ENCODE measurements around the gene ARL14EPL.

- TF ChIP-seq CTCF (IDR thresholded peaks at IDR 0.05; ENCODE audit: low read length): no peak
- no peak for TF ChIP-seq EZH2 (IDR thresholded peaks at IDR 0.05; ENCODE audit: borderline replicate concordance, low read length)
Observed at GRCh38 chr5:115983519-115983918, 48.8 kb upstream of the ARL14EPL start.

Data from OCI-LY1 (cell line).